Endodermal cell (in vitro differentiated cells): ENCODE data around the gene DTYMK. TPM values are rescaled to one million over a fixed set of nuclear protein-coding genes. Genes with fewer than 3 reads are reported as not detected.

ENCODE experiments used
- DNase-seq: peaks from one replicate; pipeline ENCODE4 v3.0.0-alpha.2; 2017
- H3K27ac ChIP-seq: 2 replicates; pipeline ENCODE4 v1.5.1; 2013; ENCODE audit warnings: mild to moderate bottlenecking, low read depth, low read length, moderate library complexity
- H3K27me3 ChIP-seq: 2 replicates; pipeline ENCODE4 v1.6.1; 2013; ENCODE audit warnings: mild to moderate bottlenecking, low read length, moderate library complexity; ENCODE audit not compliant: insufficient read depth, control insufficient read depth, poor library complexity, severe bottlenecking
- H3K36me3 ChIP-seq: 2 replicates; pipeline ENCODE4 v1.7.0; 2013; ENCODE audit warnings: mild to moderate bottlenecking, low read length, moderate library complexity; ENCODE audit not compliant: control insufficient read depth, insufficient read depth
- H3K4me1 ChIP-seq: one replicate; pipeline ENCODE4 v1.7.0; 2013; ENCODE audit warnings: low read length; ENCODE audit not compliant: control insufficient read depth, insufficient read depth
- H3K4me3 ChIP-seq: 2 replicates; pipeline ENCODE4 v1.5.1; 2013; ENCODE audit warnings: mild to moderate bottlenecking, low read length, moderate library complexity
- H3K9ac ChIP-seq: 2 replicates; pipeline ENCODE4 v1.6.1; 2013; ENCODE audit warnings: mild to moderate bottlenecking, low read length, moderate library complexity; ENCODE audit not compliant: poor library complexity, severe bottlenecking; ENCODE audit errors: extremely low read depth
- H3K9me3 ChIP-seq: 2 replicates; pipeline ENCODE4 v1.6.1; 2013; ENCODE audit warnings: mild to moderate bottlenecking, low read length, moderate library complexity; ENCODE audit not compliant: control insufficient read depth
- H3K27ac Mint-ChIP-seq: 2 replicates; pipeline ENCODE4 v1.8.0; 2020; ENCODE audit warnings: mixed read lengths
- H3K27me3 Mint-ChIP-seq: 2 replicates; pipeline ENCODE4 v1.8.0; 2021; ENCODE audit warnings: mild to moderate bottlenecking, mixed read lengths; ENCODE audit not compliant: insufficient read depth
- H3K36me3 Mint-ChIP-seq: 2 replicates; pipeline ENCODE4 v1.8.0; 2020; ENCODE audit warnings: low read depth, mixed read lengths
- H3K4me1 Mint-ChIP-seq: 2 replicates; pipeline ENCODE4 v1.8.0; 2020; ENCODE audit warnings: mixed read lengths
- H3K4me3 Mint-ChIP-seq: 2 replicates; pipeline ENCODE4 v1.8.0; 2020; ENCODE audit warnings: mild to moderate bottlenecking, moderate library complexity, mixed read lengths
- H3K9me3 Mint-ChIP-seq: 2 replicates; pipeline ENCODE4 v1.8.0; 2020; ENCODE audit warnings: mild to moderate bottlenecking, mixed read lengths
- WGBS, 2 experiments: methylation state at CpG; one replicate each; pipeline versions ENCODE4 v1.1.5 to v1.1.7; 2013; ENCODE audit warnings: missing lambda C conversion rate in 2 of 2, mixed read lengths in 1 of 2; ENCODE audit not compliant: insufficient coverage in 1 of 2, insufficient read length in 1 of 2; 5-methylcytosine and 5-hydroxymethylcytosine counted together
- total RNA-seq, 2 donors: library from RNA; stranded (reverse); fragmentation: NEBNext Ultra II Directional in 1 of 2; extraction: Animal tissue kit (Norgen Biotek cat#: 25700) in 1 of 2; gene quantifications; 2 replicates in 1 of 2; 3 replicates in 1 of 2; pipeline ENCODE4 v1.2.1, GENCODE V29; 2021
- TF ChIP-seq, protein P1 (sequence below): fragments of 200-600 bp; sonication (generic); conservative IDR thresholded peaks from 2 replicates; pipeline ENCODE4 v1.5.0; 2021; ENCODE audit warnings: antibody characterized with exemption, mild to moderate bottlenecking

DTYMK gene
- total RNA-seq, 2 donors from 2014 or later, result 60.9 to 62.4 TPM

DNA sequence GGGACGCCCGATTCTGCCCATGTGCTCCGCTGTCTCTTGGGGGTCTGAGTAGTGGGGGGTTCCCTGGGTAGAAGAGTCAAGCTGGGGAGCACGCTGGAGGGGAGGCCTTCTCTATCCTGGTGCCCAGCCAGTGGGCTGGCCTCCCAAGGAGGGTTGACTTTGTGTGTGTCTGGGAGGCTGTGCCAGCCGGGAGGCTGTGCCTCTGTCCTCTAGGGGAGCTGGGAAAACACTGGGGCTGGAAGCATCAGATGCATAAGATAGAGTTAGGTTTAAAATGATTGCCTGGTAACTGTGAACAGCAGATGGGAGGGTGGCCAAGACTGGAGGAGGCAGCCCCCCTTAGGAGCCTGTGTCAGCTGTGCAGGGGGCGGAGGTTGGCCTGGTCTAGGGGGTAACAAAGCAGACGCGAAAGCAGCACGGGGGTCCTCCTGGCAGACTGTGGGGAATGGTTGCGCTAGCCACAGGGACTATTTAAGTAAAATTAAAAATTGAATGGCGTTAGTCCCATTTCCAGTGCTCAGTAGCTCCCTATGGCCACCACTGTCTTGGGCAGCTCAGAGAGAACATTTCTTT, 16.5 kb upstream of the DTYMK start:
- Mint-ChIP-seq H3K36me3 (peaks cover 47% of the 10 kb centered on the region), H3K27ac (peak overlapping the region; percentile 85), H3K27me3 (no peaks in the 10 kb centered on the region), H3K4me3 (peak overlapping the region; percentile 71), H3K9me3 (peaks cover 16% of the 10 kb centered on the region), H3K4me1 (peaks cover 5% of the 10 kb centered on the region)
- Histone ChIP-seq H3K4me3 (peak overlapping the region; percentile 85), H3K9me3 (peaks cover 20% of the 10 kb centered on the region), H3K27ac (peak overlapping the region; percentile 37), H3K27me3 (no peaks in the 10 kb centered on the region), H3K4me1 (no peaks in the 10 kb centered on the region), H3K36me3 (peaks cover 40% of the 10 kb centered on the region), H3K9ac (peak overlapping the region; percentile 67)
- TF ChIP-seq, protein P1, sequence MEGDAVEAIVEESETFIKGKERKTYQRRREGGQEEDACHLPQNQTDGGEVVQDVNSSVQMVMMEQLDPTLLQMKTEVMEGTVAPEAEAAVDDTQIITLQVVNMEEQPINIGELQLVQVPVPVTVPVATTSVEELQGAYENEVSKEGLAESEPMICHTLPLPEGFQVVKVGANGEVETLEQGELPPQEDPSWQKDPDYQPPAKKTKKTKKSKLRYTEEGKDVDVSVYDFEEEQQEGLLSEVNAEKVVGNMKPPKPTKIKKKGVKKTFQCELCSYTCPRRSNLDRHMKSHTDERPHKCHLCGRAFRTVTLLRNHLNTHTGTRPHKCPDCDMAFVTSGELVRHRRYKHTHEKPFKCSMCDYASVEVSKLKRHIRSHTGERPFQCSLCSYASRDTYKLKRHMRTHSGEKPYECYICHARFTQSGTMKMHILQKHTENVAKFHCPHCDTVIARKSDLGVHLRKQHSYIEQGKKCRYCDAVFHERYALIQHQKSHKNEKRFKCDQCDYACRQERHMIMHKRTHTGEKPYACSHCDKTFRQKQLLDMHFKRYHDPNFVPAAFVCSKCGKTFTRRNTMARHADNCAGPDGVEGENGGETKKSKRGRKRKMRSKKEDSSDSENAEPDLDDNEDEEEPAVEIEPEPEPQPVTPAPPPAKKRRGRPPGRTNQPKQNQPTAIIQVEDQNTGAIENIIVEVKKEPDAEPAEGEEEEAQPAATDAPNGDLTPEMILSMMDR, result no peak
- DNase-seq, result no peak
- 51 to 80% methylated on average over 6 to 11 of the region's 11 CpGs for WGBS, 2 experiments

DNA sequence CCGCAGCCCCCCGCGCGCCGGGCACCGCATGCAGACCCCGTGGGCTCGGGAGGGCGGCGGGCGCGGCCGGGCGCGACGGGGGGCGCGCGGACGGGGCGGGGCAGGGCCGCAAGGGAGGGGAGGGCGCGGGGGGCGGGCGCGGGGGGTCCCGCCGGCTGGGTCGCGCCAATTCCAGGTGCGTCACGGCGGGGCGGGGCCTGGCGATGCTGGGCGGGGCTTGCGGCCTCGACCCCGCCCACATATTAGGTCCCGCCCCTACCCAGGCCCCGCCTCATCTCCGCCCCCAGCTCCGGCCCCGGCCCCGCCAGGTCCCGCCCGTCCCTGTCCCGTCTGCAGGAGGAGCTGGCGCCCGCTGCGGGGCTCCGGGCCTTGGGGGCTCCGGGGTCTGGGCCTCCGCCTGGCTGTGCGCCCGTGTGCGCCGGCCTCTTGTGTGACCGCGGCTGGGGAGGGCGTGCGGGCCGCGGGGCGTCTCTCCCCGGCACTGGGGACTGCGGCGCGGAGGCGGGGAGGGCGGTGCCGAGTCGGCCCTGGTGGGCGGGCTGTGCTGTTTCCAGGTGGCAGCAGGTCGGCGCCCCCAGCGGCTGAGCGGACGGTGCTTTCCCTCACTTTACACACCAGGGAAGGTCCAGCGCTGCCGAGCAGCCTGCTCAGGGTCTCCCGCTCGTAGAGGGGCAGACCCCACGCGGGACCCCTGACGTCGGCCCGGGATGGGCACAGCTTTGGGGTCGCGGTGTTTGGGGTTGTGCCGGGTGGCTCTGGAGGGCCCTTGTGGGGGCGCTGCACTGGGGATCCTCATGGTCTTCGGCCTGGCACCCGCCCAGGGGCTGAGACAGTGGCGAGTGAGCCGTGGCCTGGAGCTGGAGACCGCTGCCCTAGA, 15.8 kb upstream of the DTYMK start:
- Mint-ChIP-seq H3K4me1 (peaks cover 5% of the 10 kb centered on the region), H3K27me3 (no peaks in the 10 kb centered on the region), H3K36me3 (peaks cover 39% of the 10 kb centered on the region), H3K27ac (peak overlapping the region; percentile 85), H3K4me3 (peak overlapping the region; percentile 71), H3K9me3 (peaks cover 16% of the 10 kb centered on the region)
- H3K9me3 ChIP-seq, result peaks cover 19% of the 10 kb centered on the region
- TF ChIP-seq, protein P1, result peak; percentile 81
- H3K4me1 ChIP-seq, result no peaks in the 10 kb centered on the region
- DNase-seq, result peak; percentile 96
- H3K27ac ChIP-seq, result peak overlapping the region; percentile 96
- H3K36me3 ChIP-seq, result peaks cover 34% of the 10 kb centered on the region
- peak overlapping the region; percentile 85 for H3K4me3 ChIP-seq
- WGBS, 2 experiments, result 0 to 1% methylated on average over 37 to 96 of the region's 98 CpGs
- peak overlapping the region; percentile 67 for H3K9ac ChIP-seq
- H3K27me3 ChIP-seq, result no peaks in the 10 kb centered on the region

DNA sequence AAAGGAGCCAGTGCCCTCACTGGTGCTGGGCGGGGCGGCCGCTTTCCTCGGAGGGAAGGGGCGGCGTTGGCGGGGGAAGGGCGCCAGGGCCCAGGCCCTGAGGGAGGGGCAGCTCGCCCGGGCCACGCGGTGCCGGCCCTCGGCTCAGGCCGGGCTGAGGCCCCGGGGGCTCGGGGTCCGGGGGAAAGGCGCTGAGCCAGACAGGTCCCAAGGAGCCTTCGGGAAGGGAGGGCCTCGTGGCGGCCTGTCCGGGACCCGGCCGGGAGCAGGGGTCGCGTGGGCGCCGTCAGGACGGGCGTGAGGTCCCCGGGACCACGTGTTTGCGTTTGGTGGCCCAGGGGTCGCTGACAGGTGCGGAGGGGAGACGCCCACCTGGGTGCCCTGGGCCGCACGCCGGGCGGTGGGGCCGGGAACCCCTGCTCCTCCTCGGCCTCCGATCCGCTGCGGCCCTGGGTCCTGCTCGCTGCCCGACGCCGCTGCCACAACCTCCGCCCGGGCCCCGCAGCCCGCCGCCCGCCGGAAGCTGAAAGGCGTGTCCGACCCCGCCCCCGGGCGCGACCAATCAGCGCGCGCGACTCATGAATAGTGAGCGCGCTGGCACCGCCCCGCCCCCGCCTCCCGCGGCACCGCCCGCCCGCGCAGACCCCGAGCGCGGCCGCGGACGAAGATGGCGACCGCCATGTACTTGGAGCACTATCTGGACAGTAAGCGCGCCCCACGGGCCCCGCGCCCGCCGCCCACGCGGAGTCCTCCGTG, 15.0 kb upstream of the DTYMK start, which contains the start of gene ING5:
Gene ING5, plus strand, starts transcription at position 641 of the 756 bp plus-strand sequence. Its CDS starts 27 bp downstream, at position 668.
- peak within 1 kb of the TSS; percentile 71 for H3K4me3 Mint-ChIP-seq
- peak within 1 kb of the TSS; percentile 88 for H3K27ac Mint-ChIP-seq
- Histone ChIP-seq H3K27me3 (no peaks in the 10 kb centered on the region), H3K4me1 (no peaks in the 10 kb centered on the region), H3K9ac (peak within 1 kb of the TSS; percentile 77), H3K4me3 (peak within 1 kb of the TSS; percentile 85), H3K36me3 (peaks cover 26% of the 10 kb centered on the region), H3K9me3 (peaks cover 11% of the 10 kb centered on the region), H3K27ac (peak within 1 kb of the TSS; percentile 96)
- no peaks in the 10 kb centered on the region for H3K27me3 Mint-ChIP-seq
- peaks cover 14% of the 10 kb centered on the region for H3K9me3 Mint-ChIP-seq
- TF ChIP-seq, protein P1, result no peak
- WGBS, 2 experiments, result 0% methylated on average over 22 to 96 of the region's 96 CpGs
- peak; percentile 98 for DNase-seq
- peaks cover 31% of the 10 kb centered on the region for H3K36me3 Mint-ChIP-seq
- peaks cover 5% of the 10 kb centered on the region for H3K4me1 Mint-ChIP-seq
